ENCODE measurements around the gene CCDC148.
"Not testable (repeated sequence)": the region's sequence is repeated elsewhere in the genome, so short reads cannot be mapped to it uniquely, and the experiment has no call there.

CCDC148 gene

DNA sequence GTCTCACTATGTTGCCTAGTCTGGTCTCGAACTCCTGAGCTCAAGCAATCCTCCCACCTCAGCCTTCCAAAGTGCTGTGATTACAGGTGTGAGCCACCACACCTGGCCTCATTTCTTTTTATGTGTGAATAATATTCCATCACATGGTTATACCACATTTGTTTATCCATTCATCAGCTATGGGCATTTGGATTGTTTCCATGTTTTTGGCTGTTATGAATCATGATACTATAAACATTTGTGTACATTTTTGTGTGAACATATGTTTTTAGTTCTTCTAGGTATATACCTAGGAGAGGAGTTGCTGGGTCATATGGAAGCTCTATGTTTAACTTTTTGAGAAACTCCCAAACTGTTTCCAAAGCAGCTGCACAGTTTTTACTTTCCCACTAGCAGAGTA lies 24.6 kb upstream of the CCDC148 start:
- DNase-seq = no peak

DNA sequence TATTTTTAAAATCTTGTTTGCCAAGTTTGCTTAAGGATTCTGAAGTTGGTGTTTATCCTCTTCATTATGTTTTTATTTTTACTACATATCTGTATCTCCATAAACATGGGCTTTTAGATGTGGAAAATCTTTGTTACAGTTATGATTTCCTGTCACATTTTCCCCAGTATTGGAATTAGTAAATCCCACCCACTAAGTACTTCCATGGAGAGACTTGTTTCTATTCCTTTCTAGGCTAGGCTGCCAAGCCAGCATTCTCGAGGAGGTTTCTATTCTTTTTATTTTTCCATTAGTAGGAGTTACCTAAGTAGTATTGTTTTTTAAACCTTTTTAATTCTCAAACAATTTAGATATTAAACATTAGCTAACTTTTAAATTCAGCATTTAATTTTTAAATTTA lies 22.3 kb upstream of the CCDC148 start:
- no peak for DNase-seq

DNA sequence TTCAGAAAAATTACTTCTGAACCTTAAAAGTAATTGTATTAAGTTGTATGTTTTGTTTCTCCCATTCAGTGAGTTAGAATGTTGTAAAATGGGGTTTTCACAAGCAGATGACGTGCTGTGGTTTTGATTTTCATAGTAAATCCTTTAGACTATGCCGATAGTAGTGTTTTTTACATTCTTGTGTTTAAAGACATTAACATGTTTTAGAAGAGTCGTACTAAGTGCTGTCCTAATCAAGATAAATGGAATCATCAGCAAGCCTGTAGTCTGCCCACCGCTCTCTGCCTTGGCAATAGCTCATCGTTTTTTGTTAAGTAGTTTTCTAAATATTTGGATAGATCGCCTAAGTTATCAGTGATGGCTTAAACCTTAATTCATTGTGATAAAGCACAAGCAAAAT lies 21.7 kb upstream of the CCDC148 start:
- DNase-seq = no peak

DNA sequence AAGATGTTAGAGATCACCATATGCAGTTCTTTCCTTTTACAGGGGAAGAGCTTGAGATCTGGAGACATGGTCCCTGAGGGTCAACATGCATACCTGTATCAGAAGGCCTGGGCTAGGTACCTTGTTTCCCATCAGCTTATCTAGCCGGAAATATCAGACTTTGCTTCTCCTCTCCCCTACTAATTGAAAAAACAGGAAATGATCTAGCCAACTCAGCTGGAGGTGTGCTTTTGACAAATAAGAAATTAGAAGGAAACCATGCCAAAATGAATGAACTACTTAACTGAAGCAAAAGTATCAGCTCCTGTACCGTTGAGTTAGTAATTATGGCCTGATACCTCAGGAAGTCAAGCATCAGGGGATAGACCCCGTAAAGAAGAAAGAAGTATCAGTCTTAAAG lies 20.6 kb upstream of the CCDC148 start:
- peak; percentile 44 for DNase-seq

DNA sequence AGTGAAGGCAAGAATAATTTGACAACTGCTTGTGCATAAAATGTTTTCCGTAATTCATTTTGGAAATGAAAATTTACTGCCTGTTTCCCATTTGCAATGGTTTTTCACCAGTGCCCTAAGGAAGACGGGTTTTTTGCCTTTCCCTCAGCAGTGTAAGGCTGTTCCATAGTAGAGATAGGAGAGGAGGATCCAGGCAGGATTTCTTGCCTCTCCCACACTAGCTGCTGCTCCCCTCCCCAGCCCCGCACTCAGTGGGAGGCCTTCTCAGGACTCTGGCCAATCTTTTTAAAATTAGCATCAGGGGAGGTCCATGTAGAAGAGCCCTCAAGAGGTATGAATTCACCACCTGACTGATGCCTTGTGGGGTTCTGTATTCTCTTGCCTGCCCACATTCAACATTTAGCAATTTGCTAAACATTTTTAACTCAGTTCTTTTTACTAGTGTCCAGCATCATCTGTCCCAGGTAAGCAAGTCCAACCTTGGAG lies 18.0 kb upstream of the CCDC148 start:
- DNase-seq = not testable (repeated sequence)

DNA sequence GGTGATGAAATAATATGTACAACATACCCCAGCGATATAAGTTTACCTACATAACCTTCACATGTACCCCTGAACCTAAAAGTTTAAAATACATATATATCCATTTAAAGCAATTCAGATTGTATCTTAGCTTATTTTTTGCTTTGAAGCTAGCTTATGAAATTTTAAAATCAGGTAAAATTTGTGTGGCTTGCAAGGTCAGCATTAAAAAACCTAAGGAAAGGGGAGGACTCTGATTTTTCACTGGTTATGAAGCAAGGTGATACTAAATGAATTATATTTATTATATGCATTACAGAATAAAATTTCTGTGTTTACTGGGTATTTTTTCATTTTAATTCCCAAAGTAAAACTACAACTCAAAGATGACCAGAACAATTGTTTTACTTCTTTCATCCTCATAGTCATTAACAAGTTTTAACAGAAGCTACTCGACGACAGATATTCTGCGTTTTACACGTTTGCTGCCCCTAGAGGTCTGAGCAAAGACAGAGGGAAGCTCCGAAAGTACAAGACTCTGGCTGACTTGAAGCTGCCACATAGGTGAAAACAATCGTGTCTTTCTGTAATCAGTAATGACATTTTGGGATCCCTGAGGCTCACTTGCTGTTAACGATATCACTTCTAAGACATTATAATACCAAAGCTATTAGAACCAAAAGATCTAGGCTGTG lies 17.3 kb upstream of the CCDC148 start:
- DNase-seq = no peak

DNA sequence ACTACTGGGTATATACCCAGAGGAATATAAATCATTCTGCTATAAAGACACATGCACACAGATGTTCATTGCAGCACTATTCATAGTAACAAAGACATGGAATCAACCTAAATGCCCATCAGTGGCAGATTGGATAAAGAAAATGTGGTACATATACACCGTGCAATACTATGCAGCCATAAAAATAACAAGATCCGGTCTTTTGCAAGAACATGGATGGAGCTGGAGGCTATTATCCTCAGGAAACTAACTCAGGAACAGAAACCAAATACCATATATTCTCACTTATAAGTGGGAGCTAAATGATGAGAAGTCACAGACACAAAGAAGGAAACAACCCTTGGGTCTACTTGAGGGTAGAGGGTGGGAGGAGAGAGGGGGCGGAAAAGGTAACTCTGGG lies 16.7 kb upstream of the CCDC148 start:
- DNase-seq = not testable (repeated sequence)

DNA sequence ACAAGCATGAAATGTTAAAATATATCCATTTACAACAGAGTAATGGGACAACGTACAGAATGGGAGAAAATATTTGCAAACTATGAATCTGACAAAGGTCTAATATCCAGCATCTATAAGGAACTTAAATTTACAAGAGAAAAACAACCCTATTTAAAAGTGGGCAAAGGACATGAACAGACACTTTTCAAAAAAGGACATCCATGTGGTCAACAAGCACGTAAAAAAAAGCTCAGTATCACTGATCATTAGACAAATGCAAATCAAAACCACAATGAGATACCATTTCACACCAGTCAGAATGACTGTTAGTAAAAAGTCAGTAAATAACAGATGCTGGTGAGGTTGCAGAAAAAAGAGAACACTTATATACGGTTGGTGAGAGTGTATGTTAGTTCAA lies 16.3 kb upstream of the CCDC148 start:
- not testable (repeated sequence) for DNase-seq

DNA sequence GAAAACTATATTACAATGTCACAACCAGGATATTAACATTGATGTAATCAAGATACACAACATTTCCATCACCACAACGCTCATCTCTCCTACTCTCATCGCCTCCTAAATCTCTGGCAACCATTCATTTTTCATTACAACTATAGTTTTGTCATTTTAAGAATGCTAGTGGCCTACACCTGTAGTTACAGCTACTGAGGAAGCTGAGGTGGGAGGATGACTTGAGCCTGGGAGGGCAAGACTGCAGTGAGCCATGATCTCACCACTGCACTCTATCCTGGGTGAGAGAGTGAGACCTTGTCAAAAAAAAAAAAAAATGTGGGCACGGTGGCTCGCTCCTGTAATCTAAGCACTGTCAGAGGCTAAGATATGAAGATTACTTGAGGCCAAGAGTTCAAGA lies 10.7 kb upstream of the CCDC148 start:
- no peak for DNase-seq

DNA sequence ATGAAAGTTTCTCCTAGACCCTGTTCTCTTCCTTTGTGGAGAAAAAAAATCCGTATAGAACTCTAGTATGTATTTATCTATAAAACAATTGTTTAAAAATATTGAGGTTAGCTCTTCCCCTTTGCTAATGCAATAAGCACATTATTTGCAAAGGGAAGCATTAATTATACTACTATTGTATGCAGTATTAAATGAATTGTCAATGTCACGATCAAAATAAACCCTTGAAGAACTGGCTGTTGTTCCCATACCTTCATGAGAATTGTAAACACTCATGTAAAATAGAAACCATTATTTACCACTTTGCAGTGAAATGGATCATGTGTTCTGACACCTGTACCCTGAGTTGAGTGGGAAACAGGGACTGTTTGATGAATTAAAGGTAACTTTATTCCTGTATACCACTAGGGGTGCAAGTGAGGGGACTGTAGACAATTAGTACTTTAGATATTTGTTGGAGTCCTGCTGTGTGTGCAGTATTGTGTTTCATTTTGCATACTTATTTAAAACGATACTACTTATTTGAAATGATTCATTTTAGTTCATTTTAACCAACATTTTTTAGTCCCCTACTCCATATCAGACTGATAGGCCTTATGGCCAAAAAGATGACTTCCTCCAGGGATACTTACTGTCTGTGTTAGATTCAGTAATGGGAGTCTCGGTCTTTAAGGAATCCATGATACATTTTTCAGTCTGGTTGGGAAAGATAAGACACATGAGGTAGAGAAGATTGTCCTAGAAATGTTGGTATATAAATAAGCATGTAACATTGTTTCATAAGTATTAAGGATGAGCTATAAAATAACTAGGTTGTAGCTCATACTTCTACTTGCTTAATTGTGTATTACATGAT lies 8.1 kb upstream of the CCDC148 start:
- DNase-seq = peak; percentile 50

DNA sequence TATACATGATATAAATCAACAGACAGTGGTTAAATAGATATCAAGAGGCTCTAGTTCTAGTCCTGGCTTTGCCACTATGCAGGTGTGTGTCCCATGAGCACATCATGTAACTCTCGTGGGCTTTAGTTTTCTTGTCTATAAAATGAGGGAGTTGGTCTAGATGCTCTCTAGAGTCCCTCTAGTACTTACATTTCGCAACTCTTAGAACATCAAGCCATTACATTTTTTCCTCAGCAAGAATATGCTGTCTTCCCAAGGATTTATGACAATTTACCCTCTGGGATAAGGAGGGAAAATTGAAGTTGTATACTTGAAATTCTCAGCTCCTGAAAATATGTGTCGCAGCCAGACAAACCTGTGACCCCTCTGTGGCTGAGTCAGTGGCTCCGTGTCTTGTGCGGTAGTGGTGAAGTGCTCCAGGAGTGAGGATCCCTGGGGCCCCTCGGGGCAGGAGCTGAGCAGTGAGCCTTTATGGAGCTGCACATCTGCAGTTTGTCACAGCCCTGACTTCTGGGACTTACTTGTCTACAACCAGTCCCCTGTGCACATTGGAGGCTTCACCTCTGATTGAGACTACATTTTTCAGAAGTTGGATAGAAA lies 7.0 kb upstream of the CCDC148 start:
- no peak for DNase-seq

DNA sequence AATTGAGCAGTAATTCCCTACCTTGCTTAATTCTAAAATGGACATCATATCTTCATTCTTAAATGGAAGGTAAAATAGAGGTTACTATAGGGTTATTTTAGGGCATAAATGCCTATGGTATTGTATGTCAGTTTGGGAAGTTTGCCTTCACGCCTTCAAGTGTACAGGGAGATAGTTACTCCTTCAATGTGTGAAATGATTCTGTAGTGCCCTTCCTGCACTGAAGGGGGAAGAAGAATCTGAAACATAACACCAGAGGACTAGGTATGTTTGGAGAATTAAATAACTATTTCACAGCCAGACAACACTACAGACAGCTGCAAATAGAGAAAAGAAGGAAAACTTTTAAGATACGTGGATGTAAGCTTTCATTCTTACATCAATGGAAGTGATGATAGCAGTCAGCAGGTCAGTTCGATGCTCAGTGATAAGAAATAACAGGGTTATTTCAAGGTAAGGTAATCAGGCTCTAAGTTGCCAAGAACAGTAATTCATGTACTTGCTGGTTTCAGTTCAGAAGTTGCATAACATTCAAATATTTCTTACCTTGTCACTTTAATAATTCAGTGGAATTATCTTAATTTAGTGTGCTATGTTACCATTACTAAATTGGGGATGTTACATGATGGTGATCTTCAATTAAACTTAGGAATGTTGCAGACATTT lies 4.2 kb upstream of the CCDC148 start:
- DNase-seq = peak; percentile 17

DNA sequence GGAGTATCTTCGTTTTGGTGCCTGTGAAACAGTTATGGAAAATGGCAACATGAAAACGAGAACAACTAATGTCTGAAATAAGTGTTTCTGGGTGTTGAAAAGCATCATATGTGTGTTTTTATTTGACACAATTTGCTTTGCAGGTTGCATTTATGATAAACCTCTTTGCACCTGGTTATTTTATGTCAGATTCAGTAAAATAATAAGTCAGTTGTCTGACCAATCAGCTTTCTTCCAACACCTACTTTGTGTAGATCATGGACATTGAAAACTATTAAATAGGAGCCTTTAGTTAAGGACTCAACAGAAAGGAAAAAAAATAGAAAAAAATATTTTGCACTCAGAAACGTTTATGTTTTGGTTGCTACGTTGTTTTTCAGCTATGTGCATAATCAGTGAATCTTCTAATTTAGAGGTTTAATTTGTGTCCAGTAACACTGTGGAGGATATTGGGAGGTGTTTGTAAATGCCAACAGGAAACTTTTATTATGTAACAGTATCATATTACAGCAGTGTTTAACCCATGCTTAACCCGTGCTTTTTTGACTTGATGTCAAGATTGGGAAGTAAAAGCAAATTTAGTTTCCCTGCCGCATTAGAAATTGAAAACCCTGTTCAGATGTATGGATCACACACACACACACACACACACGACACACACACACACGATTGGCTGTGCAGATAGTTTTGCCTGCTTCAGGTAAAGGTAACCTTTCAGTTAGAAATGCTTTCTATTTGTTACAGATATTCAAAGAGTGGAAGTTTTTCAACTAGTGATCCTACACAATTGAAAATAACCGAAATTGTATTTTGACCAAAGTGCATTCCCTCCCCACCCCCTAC lies 2.8 kb upstream of the CCDC148 start:
- DNase-seq = peak; percentile 7

DNA sequence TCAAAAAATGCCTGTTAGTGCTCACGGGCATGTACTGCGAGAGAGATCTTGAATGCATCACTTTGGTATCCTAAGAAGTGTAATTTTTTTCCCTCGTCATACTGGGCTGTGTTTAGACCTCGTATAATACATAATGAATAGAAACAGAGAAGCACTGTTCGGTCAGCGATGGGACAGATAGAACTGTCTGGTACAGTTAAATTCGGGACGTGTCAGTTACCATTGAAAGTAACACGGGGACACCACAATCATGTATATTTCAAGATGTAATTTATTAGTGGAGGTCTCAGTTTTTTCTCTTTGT lies 2.0 kb upstream of the CCDC148 start:
- DNase-seq = peak; percentile 34

DNA sequence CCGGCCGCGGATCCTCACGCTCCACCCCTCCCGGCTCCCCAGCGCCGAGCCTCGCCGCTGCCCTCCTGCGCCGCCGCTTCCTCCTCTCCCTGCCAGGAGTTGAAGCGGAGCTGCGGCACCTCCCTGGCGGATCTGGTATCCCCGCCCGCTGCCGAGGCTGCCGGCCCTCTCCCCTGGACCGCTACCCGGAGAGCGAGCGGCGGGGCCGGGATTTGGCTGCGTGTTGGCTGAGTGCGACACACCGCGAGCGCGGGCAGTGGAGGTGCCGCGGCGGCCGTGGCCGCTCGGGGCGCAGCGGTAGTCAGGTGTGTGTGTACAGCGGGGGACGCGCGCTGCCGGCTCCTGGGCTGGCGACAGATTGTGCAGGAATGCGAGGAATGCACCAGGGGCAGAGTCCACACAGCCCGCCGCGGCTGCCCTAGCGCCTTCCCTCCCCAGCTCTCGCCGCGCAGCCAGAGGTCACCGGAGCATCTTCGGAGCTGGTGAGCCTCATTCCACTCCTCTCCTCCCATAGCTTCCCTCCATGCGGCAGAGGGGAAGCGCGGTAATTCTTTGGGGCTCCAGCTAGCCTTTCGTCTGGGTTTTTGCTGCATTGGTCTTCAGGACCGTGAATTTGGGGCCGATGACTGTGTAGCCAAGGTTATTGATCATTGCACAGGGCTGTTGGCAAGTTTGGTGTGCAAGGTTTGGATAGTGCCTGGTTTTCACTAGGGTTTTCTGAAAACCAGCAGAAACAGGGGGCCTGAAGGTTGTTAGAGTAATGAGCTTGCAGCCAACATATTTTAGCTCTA lies 1.5 kb upstream of the CCDC148 start:
- DNase-seq = peak; percentile 82

DNA sequence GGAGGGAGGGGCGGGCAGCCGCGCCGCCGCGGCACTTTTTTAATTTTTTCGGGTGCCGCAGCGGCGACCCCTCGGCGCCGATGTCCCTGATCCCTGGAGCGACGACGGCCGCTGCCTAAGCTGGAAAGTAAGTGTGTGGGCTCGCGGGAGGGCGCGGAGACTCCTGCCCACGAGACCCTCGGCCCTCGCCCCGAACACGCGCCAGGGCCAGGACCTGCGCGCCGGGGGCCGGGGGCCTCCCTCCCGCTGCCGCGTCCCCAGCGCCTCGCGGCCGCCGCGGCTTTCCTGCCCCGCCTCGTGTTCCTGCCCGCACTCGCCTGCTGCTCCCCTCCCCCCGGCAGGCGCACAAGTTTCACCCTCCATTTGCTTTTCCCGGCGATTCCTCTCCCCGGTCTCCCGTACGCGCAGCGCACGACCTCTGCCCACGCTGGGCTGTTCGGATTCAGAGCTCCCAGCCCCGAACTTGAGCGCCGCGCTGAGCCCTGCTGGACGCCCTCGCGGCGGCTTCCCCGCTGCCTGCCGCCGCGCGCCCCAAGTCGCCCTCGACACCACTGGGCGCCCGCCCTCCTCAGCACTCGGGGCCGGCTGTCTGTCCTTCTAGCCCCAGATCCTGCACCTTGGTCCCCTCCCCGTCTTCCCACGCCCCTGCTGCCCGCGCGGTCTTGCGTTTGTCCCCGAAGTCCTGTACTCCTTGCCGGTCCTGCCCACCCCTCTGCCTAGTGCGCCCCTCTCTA lies 706 bp upstream of the CCDC148 start:
- DNase-seq = peak; percentile 76

DNA sequence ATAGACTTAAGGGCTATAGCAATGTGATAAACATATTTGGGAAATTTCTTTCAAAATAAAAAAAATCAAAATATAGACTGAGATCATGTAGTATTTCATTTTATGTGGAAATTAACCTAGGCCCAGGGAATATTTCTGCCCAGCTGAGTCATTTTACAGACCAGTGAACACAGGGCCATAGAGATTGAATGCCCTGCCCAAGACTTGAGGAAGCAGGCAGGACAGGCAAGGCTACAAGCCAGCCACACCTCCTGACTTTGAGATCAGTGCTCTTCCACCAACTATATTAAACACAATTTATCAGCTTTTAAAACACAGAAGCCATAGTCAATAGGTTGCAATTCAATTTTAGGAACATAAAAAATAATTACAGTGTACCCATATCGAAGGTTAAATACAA lies 12.9 kb downstream of the CCDC148 start:
- peak; percentile 2 for DNase-seq

DNA sequence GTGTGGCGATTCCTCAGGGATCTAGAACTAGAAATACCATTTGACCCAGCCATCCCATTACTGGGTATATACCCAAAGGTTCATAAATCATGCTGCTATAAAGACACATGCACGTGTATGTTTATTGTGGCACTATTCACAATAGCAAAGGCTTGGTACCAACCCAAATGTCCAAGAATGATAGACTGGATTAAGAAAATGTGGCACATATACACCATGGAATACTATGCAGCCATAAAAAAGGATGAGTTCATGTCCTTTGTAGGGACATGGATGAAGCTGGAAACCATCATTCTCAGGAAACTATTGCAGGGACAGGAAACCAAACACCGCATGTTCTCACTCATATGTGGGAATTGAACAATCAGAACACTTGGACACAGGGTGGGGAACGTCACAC lies 17.5 kb downstream of the CCDC148 start:
- not testable (repeated sequence) for DNase-seq

DNA sequence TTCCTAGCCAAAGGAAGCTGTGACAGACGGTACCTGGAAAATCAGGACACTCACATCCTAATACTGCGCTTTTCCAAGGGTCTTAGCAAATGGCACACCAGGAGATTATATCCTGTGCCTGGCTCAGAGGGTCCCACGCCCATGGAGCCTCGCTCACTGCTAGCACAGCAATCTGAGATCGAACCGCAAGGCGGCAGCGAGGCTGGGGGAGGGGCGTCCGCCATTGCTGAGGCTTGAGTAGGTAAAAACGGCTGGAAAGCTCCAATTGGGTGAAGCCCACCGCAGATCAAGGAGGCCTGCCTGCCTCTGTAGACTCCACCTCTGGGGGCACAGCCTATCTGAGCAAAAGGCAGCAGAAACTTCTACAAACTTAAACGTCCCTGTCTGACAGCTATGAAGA lies 22.8 kb downstream of the CCDC148 start:
- DNase-seq = not testable (repeated sequence)

DNA sequence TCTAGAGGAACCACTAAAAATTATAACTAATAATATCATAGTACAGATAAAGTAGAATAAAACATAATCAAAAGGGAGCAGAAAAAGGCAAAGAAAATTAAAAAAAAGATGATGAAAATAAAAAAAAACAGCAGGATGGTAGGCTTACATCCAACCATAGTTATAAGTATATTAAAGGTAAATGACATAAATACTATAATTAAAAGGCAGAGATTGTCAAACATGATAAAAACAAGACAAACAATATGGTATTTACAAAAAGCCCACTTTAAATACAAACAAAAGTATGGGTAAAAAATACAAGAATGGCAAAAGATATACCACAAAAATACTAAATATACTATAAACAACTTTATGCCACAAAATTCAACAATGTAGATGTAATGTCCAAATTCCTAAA lies 24.4 kb downstream of the CCDC148 start:
- no peak for DNase-seq

DNA sequence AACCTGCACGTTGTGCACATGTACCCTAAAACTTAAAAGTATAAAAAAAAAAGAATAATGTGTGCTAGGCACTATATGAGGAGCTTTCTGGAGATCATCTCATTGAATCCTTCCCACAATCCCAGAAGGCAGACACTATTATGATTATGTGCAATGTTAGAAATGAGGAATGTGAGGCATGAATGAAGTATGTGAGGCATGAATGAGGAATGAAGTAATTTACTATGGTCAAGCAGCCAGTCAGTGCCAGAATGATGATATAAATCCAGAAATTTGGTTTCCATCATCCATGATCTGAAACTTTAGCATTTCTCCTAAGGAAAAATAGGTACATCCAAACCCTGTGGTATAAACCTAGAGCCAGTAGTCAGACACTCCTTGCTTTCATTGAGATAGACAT lies 42.0 kb downstream of the CCDC148 start:
- DNase-seq = no peak

Measured in NCI-H69 (cell line).